Activated CD4-positive, alpha-beta T cell treated with anti-CD3 and anti-CD28 coated beads for 36 hours (primary cell): ENCODE measurements around the gene NTN5. TPM values are rescaled to one million over a fixed set of nuclear protein-coding genes. Genes with fewer than 3 reads are reported as not detected.
A peak's percentile ranks its signal among the peaks of the same experiment; 100 is the strongest.

Experiments
- ATAC-seq: fragments of 200-7000 bp; cut with Tn5 transposase; one replicate; pipeline ENCODE4 v1.10.0; 2021; ENCODE audit warnings: mild to moderate bottlenecking, moderate library complexity
- CTCF ChIA-PET: fragments of 350-600 bp; sonication (Branson Sonifier 250); formaldehyde crosslinking; loops from one replicate; lab custom pipeline; 2021; ENCODE audit warnings: antibody characterized with exemption; lab: Charles Lee
- POLR2A ChIA-PET: fragments of 350-600 bp; sonication (Branson Sonifier 250); formaldehyde crosslinking; loops from one replicate; lab custom pipeline; 2021; ENCODE audit warnings: antibody characterized with exemption, inconsistent platforms; lab: Charles Lee
- DNase-seq: peaks from one replicate; pipeline ENCODE4 v3.0.0-alpha.2; 2020
- H3K27ac Mint-ChIP-seq: one replicate; pipeline ENCODE4 v1.8.0; 2021; ENCODE audit warnings: mixed read lengths
- H3K27me3 Mint-ChIP-seq: one replicate; pipeline ENCODE4 v1.8.0; 2021; ENCODE audit warnings: mixed read lengths
- H3K36me3 Mint-ChIP-seq: one replicate; pipeline ENCODE4 v1.8.0; 2021; ENCODE audit warnings: low read depth, mixed read lengths
- H3K4me1 Mint-ChIP-seq: one replicate; pipeline ENCODE4 v1.8.0; 2021; ENCODE audit warnings: mixed read lengths
- H3K4me3 Mint-ChIP-seq: one replicate; pipeline ENCODE4 v1.8.0; 2021; ENCODE audit warnings: mild to moderate bottlenecking, moderate library complexity, mixed read lengths
- H3K9me3 Mint-ChIP-seq: one replicate; pipeline ENCODE4 v1.8.0; 2021; ENCODE audit warnings: low read depth, mixed read lengths
- intact Hi-C, 2 experiments: fragments of 100-400 bp; cut with DNase I in 1 of 2; cut with micrococcal nuclease in 1 of 2; formaldehyde crosslinking; loops; one replicate each; pipeline versions ENCODE4 v1.14.2 to v1.15.1; 2022 to 2024; cut with DNase I, micrococcal nuclease
- total RNA-seq, 2 experiments: library from RNA; stranded (reverse); gene quantifications; one replicate each; pipeline ENCODE4 v1.2.3, GENCODE V29; 2021

Gene NTN5
- total RNA-seq, 2 experiments from 2014 or later: 0.50 to 0.60 TPM

DNA sequence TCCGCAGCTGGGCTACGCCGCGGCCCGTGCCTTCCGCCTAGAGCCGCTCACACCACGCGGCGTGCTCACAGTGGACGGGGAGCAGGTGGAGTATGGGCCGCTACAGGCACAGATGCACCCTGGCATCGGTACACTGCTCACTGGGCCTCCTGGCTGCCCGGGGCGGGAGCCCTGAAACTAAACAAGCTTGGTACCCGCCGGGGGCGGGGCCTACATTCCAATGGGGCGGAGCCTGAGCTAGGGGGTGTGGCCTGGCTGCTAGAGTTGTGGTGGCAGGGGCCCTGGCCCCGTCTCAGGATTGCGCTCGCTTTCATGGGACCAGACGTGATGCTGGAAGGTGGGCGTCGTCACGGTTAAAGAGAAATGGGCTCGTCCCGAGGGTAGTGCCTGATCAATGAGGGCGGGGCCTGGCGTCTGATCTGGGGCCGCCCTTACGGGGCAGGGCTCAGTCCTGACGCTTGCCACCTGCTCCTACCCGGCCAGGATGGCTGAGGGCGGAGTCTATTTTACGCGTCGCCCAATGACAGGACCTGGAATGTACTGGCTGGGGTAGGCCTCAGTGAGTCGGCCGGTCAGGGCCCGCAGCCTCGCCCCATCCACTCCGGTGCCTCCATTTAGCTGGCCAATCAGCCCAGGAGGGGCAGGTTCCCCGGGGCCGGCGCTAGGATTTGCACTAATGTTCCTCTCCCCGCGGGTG, 43.1 kb downstream of the NTN5 start:
- Mint-ChIP-seq H3K9me3 (no peaks in the 10 kb centered on the region), H3K4me1 (peaks cover 37% of the 10 kb centered on the region), H3K27me3 (no peaks in the 10 kb centered on the region), H3K4me3 (no peak overlapping the region), H3K36me3 (peaks cover 18% of the 10 kb centered on the region), H3K27ac (no peak overlapping the region)
- ChIA-PET POLR2A (interaction anchor here (1.0 to 3.0 kb wide), 2 partner anchors 11 to 14 kb away, joined by 3 to 7 read pairs; partner anchors contain the start of genes RPL18 and SPHK2), CTCF (interaction anchor here (1.2 kb wide), 1 partner anchor 158 kb away, joined by 3 read pairs; no protein-coding TSS in a partner anchor)
- no peak for ATAC-seq
- intact Hi-C loops: loop anchor here (10.0 kb wide), 3 partner anchors 335 to 1515 kb away; partner anchors contain the start of genes FTL (in 1 of the 2), NOSIP (in 1 of the 2), PRRG2 (in 1 of the 2) and ZC3H4 (in 1 of the 2)
- DNase-seq: peak; percentile 61

DNA sequence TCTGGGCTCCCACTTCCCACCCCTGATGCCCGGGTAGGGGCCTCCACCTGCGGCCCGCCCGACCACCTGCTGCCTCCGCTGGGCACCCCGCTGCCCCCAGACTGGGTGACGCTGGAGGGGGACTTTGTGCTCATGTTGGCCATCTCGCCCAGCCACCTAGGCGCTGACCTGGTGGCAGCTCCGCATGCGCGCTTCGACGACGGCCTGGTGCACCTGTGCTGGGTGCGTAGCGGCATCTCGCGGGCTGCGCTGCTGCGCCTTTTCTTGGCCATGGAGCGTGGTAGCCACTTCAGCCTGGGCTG, 43.6 kb downstream of the NTN5 start:
- Mint-ChIP-seq H3K4me3 (no peak overlapping the region), H3K36me3 (peaks cover 19% of the 10 kb centered on the region), H3K27ac (no peak overlapping the region), H3K27me3 (no peaks in the 10 kb centered on the region), H3K9me3 (no peaks in the 10 kb centered on the region), H3K4me1 (peaks cover 39% of the 10 kb centered on the region)
- DNase-seq (no peak), ATAC-seq (no peak)
- intact Hi-C loops: no loop called here
- ChIA-PET POLR2A (interaction anchor here (1.0 to 3.0 kb wide), 2 partner anchors 10 to 13 kb away, joined by 3 to 7 read pairs; partner anchors contain the start of genes RPL18 and SPHK2), CTCF (no interaction called here)

DNA sequence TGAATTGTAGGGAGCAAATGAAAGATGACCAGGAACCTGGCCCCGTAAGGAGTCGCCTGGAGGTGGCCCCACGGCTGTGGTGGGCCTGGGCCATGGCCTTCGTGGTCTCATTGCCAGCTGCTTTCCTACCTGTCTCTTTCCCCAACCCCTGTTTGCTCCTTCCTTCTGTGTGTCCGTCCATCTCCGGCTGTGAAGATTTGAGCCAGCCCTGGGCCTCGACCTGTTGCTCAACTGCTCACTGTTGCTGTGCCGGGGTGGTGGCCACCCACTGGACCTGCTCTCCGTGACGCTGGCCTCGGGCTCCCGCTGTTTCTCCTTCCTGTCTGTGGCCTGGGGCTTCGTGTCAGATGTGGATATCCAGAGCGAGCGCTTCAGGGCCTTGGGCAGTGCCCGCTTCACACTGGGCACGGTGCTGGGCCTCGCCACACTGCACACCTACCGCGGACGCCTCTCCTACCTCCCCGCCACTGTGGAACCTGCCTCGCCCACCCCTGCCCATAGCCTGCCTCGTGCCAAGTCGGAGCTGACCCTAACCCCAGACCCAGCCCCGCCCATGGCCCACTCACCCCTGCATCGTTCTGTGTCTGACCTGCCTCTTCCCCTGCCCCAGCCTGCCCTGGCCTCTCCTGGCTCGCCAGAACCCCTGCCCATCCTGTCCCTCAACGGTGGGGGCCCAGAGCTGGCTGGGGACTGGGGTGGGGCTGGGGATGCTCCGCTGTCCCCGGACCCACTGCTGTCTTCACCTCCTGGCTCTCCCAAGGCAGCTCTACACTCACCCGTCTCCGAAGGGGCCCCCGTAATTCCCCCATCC, 44.1 kb downstream of the NTN5 start:
- no peak overlapping the region for H3K27ac Mint-ChIP-seq
- no peak for ATAC-seq

DNA sequence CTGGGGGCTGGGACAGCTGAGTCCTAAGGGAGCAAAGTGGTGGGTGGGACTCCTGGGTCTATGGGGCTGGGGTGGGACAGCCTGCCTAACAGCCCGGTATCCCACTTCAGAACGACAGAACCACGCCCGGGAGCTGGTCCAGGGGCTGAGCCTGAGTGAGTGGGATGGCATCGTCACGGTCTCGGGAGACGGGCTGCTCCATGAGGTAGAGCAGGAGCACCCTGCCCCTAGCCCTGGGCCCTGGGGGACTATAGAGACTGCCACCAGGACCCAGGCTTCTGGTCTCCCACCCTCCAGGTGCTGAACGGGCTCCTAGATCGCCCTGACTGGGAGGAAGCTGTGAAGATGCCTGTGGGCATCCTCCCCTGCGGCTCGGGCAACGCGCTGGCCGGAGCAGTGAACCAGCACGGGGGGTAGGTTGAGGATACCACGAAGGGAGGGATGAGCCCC, 44.9 kb downstream of the NTN5 start:
- intact Hi-C loops: no loop called here
- H3K9me3 Mint-ChIP-seq: no peaks in the 10 kb centered on the region
- H3K36me3 Mint-ChIP-seq: peaks cover 27% of the 10 kb centered on the region
- no peak for ATAC-seq
- H3K4me1 Mint-ChIP-seq: peaks cover 37% of the 10 kb centered on the region
- no peak overlapping the region for H3K27ac Mint-ChIP-seq
- CTCF ChIA-PET: no interaction called here
- H3K4me3 Mint-ChIP-seq: no peak overlapping the region
- no peaks in the 10 kb centered on the region for H3K27me3 Mint-ChIP-seq
- POLR2A ChIA-PET: interaction anchor here (0.6 to 3.0 kb wide), 3 partner anchors 9 to 806 kb away, joined by 3 to 7 read pairs (median 4); partner anchors contain the start of genes RPL18 and SPHK2
- no peak for DNase-seq

More for the DNA sequence above, 44.1 kb downstream of the NTN5 start:
- Mint-ChIP-seq H3K9me3 (no peaks in the 10 kb centered on the region), H3K4me3 (no peak overlapping the region), H3K27me3 (no peaks in the 10 kb centered on the region), H3K36me3 (peaks cover 22% of the 10 kb centered on the region), H3K4me1 (peaks cover 38% of the 10 kb centered on the region)
- intact Hi-C loops: no loop called here
- ChIA-PET CTCF (no interaction called here), POLR2A (interaction anchor here (0.6 to 3.0 kb wide), 3 partner anchors 10 to 806 kb away, joined by 3 to 7 read pairs (median 4); partner anchors contain the start of genes RPL18 and SPHK2)
- no peak for DNase-seq

DNA sequence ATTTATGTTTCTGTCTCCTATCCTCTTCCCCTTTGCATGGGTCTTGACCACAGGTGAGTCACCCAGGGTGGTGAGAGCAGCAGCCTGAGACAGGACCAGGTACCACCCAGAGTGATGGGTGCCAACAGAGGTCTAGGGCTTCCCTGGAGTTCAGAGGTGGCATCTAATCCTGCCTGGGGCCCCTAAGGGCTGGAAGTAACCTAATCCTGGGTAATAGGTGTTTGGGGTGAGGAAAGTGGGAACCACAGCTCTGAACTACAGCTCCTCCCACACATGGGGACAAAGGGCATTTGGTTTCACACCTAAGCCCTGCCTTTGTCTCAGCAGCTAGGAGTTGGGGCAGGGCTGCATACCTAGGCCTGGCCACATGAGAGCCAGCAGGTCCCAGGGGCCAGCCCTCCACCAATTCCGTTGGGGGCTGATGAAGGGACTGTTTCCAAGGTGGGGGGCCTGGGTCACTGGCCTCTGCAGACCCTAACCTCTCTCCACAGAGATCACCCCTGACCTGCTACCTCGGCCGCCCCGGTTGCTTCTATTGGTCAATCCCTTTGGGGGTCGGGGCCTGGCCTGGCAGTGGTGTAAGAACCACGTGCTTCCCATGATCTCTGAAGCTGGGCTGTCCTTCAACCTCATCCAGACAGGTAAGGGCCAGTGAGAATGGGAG, 45.5 kb downstream of the NTN5 start:
- Mint-ChIP-seq H3K4me3 (no peak overlapping the region), H3K36me3 (peaks cover 30% of the 10 kb centered on the region), H3K9me3 (no peaks in the 10 kb centered on the region), H3K27ac (no peak overlapping the region), H3K27me3 (no peaks in the 10 kb centered on the region), H3K4me1 (peaks cover 34% of the 10 kb centered on the region)
- ChIA-PET CTCF (no interaction called here), POLR2A (interaction anchor here (1.2 to 3.0 kb wide), 2 partner anchors 8 to 10 kb away, joined by 3 to 7 read pairs; partner anchors contain the start of genes RPL18 and SPHK2)
- DNase-seq (peak; percentile 56), ATAC-seq (no peak)
- intact Hi-C loops: no loop called here

DNA sequence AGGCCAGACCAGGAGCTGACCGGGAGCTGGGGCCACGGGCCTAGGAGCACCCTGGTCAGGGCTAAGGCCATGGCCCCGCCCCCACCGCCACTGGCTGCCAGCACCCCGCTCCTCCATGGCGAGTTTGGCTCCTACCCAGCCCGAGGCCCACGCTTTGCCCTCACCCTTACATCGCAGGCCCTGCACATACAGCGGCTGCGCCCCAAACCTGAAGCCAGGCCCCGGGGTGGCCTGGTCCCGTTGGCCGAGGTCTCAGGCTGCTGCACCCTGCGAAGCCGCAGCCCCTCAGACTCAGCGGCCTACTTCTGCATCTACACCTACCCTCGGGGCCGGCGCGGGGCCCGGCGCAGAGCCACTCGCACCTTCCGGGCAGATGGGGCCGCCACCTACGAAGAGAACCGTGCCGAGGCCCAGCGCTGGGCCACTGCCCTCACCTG, 46.9 kb downstream of the NTN5 start:
- CTCF ChIA-PET: interaction anchor here (0.6 kb wide), 1 partner anchor 198 kb away, joined by 5 read pairs; no protein-coding TSS in a partner anchor
- no peaks in the 10 kb centered on the region for H3K27me3 Mint-ChIP-seq
- H3K4me3 Mint-ChIP-seq: no peak overlapping the region
- POLR2A ChIA-PET: no interaction called here
- ATAC-seq (no peak), DNase-seq (no peak)
- peaks cover 39% of the 10 kb centered on the region for H3K4me1 Mint-ChIP-seq
- no peaks in the 10 kb centered on the region for H3K9me3 Mint-ChIP-seq
- peaks cover 38% of the 10 kb centered on the region for H3K36me3 Mint-ChIP-seq
- intact Hi-C loops: no loop called here
- no peak overlapping the region for H3K27ac Mint-ChIP-seq

DNA sequence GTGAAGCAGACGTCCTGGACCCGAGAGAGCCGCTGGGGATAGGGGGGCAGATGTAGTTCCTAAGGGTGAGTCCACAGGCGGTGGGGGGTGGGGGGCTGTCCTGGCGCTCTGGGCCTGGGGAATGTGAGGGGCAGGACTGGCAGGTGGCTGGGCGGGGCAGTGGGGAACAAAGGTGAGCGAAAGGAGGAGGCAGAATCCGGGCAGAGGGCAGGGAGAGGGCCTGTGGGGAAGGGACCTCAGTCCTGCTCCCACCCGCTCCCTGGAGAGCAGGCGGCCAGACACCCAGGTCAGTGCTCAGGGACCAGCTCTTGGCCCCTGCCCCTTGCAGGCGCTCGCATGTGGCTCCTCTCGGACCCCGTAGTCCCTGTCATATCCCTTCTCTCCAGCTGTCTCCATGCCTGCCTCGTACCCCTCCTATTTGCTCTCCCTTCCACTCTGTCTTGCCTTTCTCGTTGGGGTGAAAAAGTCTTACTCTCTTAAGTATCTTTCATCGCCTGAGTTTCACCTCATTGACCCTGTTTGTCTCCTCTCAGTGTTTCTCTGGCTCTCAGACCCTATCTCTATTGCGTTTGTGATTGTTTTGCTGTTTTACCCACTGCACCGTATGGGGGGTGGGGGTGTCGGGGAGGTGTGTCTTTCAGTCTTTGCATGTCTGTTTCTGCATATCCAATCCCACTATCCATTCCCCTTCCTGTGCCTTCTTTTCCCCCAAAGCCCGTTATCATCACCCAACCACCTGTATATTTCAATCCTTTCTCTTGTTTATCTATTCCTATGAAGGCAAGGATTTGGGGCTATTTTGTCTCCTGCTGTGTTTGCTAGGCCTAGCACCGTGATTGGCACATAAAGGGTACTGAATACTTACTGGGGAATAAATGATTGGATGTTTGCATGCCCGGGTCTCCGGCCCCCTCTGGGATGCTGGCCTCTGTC, 47.8 kb downstream of the NTN5 start:
- ChIA-PET POLR2A (no interaction called here), CTCF (interaction anchor here (1.6 kb wide), 1 partner anchor 16 kb away, joined by 4 read pairs; no protein-coding TSS in a partner anchor)
- peaks cover 41% of the 10 kb centered on the region for H3K36me3 Mint-ChIP-seq
- H3K4me3 Mint-ChIP-seq: peak overlapping the region; percentile 73
- no peaks in the 10 kb centered on the region for H3K27me3 Mint-ChIP-seq
- ATAC-seq (no peak), DNase-seq (no peak)
- H3K9me3 Mint-ChIP-seq: no peaks in the 10 kb centered on the region
- peaks cover 38% of the 10 kb centered on the region for H3K4me1 Mint-ChIP-seq
- H3K27ac Mint-ChIP-seq: peak overlapping the region; percentile 74
- intact Hi-C loops: loop anchor here in 1 of 2 experiments (1.0 kb wide), 2 partner anchors 9 to 89 kb away; no protein-coding TSS in a partner anchor

DNA sequence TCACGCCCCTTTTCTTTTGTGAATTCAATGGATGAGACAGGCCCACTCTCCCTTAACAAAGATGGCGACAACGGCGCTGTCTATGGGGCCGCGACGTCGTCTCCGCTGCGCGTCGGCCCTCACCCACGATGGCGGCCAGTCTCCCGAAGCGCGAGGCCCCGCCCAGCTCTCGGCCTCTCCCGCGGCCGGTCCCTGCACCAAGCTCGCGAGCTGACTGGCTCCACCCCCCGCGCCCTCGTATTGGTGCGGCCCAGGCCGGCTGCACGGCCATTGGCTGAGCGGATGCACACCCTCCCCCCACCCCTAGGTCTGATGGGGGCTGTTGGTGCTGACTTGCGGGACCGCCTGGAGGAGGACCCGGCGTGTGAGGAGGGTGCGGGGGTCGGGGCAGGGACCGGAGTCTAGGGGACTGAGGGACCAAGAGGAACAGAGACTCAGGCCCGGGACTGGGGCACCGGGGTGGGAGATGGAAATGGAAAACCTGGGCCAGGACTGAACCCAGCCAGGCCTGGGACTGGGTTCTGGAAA, 48.7 kb downstream of the NTN5 start:
- peaks cover 42% of the 10 kb centered on the region for H3K36me3 Mint-ChIP-seq
- no peaks in the 10 kb centered on the region for H3K9me3 Mint-ChIP-seq
- H3K4me1 Mint-ChIP-seq: peaks cover 45% of the 10 kb centered on the region
- ChIA-PET POLR2A (interaction anchor here (0.6 to 1.5 kb wide), 3 partner anchors 8 to 10 kb away, joined by 5 to 7 read pairs (median 6); partner anchors contain the start of gene FAM83E), CTCF (interaction anchor here (0.6 to 1.6 kb wide), 3 partner anchors 10 to 215 kb away, joined by 3 to 4 read pairs (median 4); no protein-coding TSS in a partner anchor)
- H3K27ac Mint-ChIP-seq: peak overlapping the region; percentile 99
- DNase-seq (peak; percentile 99), ATAC-seq (peak; percentile 84)
- peak overlapping the region; percentile 73 for H3K4me3 Mint-ChIP-seq
- no peaks in the 10 kb centered on the region for H3K27me3 Mint-ChIP-seq
- intact Hi-C loops: loop anchor here in 1 of 2 experiments (1.0 kb wide), 2 partner anchors 10 to 90 kb away; no protein-coding TSS in a partner anchor

DNA sequence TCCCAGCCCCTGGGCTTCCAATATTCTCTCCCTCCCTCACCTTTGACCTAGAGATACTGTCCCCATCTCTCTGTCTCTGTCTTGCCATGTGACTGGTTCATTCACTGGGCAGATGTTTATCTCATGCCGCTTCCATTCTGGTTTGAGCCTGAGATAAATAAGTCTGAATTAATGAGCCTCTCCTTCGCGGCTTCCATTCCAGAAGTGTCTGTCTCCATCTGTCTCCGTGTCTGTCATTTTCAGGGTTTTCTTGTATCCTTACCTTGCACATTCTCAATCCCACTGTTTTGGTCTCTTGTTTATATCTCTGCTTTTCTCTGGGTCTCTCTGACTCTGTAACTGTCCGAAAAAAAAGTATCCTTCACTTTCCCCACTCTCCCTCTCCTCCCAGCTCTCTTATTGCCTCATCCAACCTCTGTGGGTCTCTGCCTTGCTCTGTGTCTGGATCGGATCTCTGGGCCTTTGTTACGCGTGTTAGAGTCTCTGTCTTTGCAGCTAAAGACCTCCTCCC, 49.2 kb downstream of the NTN5 start:
- CTCF ChIA-PET: interaction anchor here (1.2 to 1.6 kb wide), 2 partner anchors 10 to 14 kb away, joined by 4 read pairs; no protein-coding TSS in a partner anchor
- Mint-ChIP-seq H3K4me1 (peaks cover 45% of the 10 kb centered on the region), H3K36me3 (peaks cover 43% of the 10 kb centered on the region), H3K27ac (peak overlapping the region; percentile 99), H3K9me3 (no peaks in the 10 kb centered on the region), H3K27me3 (no peaks in the 10 kb centered on the region), H3K4me3 (peak overlapping the region; percentile 73)
- ATAC-seq: no peak
- DNase-seq: no peak
- intact Hi-C loops: loop anchor here in 1 of 2 experiments (1.0 kb wide), 2 partner anchors 11 to 91 kb away; no protein-coding TSS in a partner anchor
- POLR2A ChIA-PET: interaction anchor here (1.2 to 1.5 kb wide), 2 partner anchors 10 kb away, joined by 6 to 7 read pairs; partner anchors contain the start of gene FAM83E
